CD1c-positive myeloid dendritic cell (primary cell): ENCODE data around the gene PLA2G4A.
A peak's percentile ranks its signal among the peaks of the same experiment; 100 is the strongest.
"Not testable (repeated sequence)": the region's sequence is repeated elsewhere in the genome, so short reads cannot be mapped to it uniquely, and the experiment has no call there.

Source experiments
- DNase-seq: peaks from one replicate; pipeline ENCODE4 v3.0.0-alpha.2; 2016; ENCODE audit errors: extremely low spot score

Gene PLA2G4A

GRCh38 chr1:186922814-186923213 lies 94.1 kb downstream of the PLA2G4A start:
- not testable (repeated sequence) for DNase-seq

- no peak for DNase-seq
Observed at GRCh38 chr1:186923486-186923885, 94.7 kb downstream of the PLA2G4A start.

GRCh38 chr1:186925881-186926669 lies 97.3 kb downstream of the PLA2G4A start:
- DNase-seq, result no peak

GRCh38 chr1:186927884-186928283 lies 99.1 kb downstream of the PLA2G4A start:
- DNase-seq, result no peak

- no peak for DNase-seq
Observed at GRCh38 chr1:186930238-186930637, 101.5 kb downstream of the PLA2G4A start.

GRCh38 chr1:186937016-186937670 lies 108.4 kb downstream of the PLA2G4A start:
- DNase-seq, result no peak

- DNase-seq, result no peak
Observed at GRCh38 chr1:186943891-186944686, 115.3 kb downstream of the PLA2G4A start.

- no peak for DNase-seq
Observed at GRCh38 chr1:186945146-186945545, 116.4 kb downstream of the PLA2G4A start.

GRCh38 chr1:186948535-186948934 lies 119.8 kb downstream of the PLA2G4A start:
- DNase-seq, result no peak

- no peak for DNase-seq
Observed at GRCh38 chr1:186949173-186949572, 120.4 kb downstream of the PLA2G4A start.

- no peak for DNase-seq
Observed at GRCh38 chr1:186950547-186950946, 121.8 kb downstream of the PLA2G4A start.

- no peak for DNase-seq
Observed at GRCh38 chr1:186953876-186954275, 125.1 kb downstream of the PLA2G4A start.

GRCh38 chr1:186957314-186957713 lies 128.6 kb downstream of the PLA2G4A start:
- DNase-seq, result no peak

GRCh38 chr1:186958520-186958919 lies 129.8 kb downstream of the PLA2G4A start:
- DNase-seq, result no peak

GRCh38 chr1:186960861-186961260 lies 132.1 kb downstream of the PLA2G4A start:
- DNase-seq, result no peak

GRCh38 chr1:186965847-186966246 lies 137.1 kb downstream of the PLA2G4A start:
- no peak for DNase-seq

GRCh38 chr1:186966456-186966855 lies 137.7 kb downstream of the PLA2G4A start:
- no peak for DNase-seq

- DNase-seq, result no peak
Observed at GRCh38 chr1:186967656-186968394, 139.1 kb downstream of the PLA2G4A start.

- peak; percentile 34 for DNase-seq
Observed at GRCh38 chr1:186974774-186975181, 146.0 kb downstream of the PLA2G4A start.

GRCh38 chr1:186975220-186975619 lies 146.5 kb downstream of the PLA2G4A start:
- DNase-seq, result no peak

- no peak for DNase-seq
Observed at GRCh38 chr1:186976700-186977099, 148.0 kb downstream of the PLA2G4A start.
